Smooth muscle cell of the brain vasculature (primary cell): Measurements from ENCODE around the gene ZNF648.
A peak's percentile ranks its signal among the peaks of the same experiment; 100 is the strongest.
"Not testable (repeated sequence)": the region's sequence is repeated elsewhere in the genome, so short reads cannot be mapped to it uniquely, and the experiment has no call there.

Experiments used
- DNase-seq: peaks from one replicate; pipeline ENCODE4 v3.0.0-alpha.2; 2012; ENCODE audit warnings: low read depth, low spot score

Gene ZNF648

DNA sequence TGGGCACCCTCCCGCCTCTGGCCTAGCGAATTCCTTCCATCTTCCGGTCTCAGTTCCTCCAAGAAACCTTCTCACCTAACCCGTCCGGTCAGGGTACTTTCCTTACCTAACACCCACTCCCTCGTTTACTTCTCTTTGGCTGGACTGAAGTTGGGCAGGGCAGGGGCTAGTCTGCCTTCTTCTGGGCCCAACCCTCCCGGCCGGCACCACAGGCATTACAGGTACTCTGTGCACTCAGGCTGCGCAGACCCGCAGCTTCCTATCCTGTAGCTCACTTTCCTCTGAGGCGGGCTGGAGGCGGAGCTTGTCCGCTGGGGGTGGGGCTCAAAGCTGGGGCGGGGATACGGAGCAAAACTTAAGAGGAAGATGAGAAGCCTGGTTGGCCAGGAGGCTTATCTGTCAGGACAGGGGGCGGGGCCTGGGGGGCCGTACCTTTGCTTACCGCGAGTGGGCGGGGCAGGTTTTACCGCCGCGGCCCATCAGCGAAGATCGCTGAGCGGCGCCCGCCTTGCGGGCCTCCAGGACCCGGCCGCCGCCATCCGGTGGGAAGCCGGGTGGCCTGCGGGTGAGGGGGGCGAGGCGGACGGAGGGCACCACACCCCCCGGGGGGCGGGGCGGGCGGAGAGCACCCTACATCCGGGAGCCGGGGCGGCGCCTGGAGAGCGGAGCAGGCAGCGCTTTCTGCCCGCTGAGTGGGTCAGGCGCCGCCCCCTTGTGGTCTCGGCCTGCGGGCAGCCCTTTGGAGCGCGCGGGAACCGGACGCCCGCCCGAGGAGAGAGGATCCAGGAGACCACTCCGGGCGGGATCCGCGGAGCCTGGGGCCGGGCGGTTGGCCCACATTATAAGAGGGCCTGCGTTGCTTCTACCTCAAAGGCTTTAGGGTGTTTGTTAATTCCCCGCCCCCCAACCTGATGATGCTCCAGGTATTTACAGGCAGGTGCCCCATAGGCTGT, 31.9 kb downstream of the ZNF648 start:
- peak; percentile 62 for DNase-seq

DNA sequence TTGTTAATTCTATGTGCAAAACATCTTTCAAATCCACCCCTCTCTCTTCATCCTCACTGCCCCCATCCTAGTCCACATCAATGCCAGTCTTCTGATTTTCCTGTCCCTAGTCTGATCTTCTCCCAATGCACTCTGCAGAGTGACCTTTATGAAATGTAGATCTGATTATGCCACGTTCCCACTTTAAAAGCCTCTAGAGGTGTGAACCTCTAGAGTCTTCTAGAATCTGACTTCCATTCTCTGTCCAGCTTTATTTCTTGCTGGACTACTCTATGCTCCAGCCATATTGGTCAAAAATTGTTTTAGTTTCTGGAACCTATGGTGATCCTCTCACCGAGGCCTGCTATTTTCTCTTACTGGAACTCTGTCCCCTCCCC, 32.5 kb downstream of the ZNF648 start:
- no peak for DNase-seq

DNA sequence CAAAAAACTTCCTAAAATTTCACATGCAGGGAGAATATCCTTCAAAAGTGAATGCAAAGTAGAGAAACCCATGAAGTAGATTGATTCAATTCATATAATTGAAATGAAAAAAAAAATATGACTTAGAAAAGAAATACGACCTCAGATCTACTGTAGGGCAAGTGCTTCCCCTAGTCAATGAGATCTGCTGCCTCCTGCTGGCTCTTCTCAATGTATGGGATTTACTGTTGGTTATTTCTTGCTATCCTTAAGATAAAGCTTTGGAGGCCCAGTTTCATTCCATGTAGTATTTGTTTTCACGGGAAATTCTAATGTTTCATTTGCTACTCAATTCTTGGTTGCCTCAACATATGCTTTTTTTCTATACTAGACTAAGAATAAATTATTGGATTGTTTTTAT, 46.2 kb downstream of the ZNF648 start:
- no peak for DNase-seq

DNA sequence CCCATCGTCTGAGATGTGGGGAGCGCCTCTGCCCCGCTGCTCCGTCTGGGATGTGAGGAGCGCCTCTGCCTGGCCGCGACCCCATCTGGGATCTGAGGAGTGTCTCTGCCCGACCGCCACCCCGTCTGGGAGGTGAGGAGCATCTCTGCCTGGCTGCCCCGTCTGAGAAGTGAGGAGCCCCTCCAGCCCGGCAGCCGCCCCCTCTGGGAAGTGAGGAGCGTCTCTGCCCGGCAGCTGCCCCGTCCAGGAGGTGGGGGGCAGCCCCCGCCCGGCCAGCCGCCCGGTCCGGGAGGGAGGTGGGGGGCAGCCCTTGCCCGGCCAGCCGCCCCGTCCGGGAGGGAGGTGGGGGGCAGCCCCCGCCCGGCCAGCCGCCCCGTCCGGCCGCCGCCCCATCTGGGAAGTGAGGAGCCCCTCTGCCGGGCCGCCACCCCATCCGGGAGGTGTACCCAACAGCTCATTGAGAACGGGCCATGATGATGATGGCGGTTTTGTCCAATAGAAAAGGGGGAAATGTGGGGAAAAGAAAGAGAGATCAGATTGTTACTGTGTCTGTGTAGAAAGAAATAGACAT, 50.6 kb downstream of the ZNF648 start:
- not testable (repeated sequence) for DNase-seq

DNA sequence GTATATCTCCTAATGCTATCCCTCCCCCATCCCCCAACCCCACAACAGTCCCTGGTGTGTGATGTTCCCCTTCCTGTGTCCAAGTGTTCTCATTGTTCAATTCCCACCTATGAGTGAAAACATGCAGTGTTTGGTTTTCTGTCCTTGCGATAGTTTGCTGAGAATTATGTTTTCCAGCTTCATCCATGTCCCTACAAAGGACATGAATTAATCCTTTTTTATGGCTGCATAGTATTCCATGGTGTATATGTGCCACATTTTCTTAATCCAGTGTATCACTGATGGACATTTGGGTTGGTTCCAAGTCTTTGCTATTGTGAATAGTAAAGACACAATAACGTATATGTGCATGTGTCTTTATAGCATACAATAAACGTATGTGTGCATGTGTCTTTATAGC, 56.1 kb downstream of the ZNF648 start:
- DNase-seq, result not testable (repeated sequence)

DNA sequence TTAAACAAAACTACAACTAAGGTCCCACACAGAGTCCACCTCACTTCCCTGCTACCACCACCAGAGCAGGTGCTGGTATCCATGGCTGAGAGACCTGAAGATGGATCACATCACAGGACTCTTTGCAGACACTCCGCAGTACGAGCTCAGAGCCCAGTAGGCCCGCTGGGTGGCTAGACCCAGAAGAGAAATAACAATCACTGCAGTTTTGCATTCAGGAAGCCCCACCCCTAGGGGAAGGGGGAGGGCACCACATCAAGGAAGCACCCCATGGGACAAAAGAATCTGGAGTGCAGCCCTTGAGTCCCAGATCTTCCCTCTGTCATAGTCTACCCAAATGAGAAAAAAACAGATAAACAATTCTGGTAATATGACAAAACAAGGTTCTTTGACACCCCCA, 56.9 kb downstream of the ZNF648 start:
- no peak for DNase-seq
